Mucosa of descending colon (tissue), 3 donors: Measurements from ENCODE around the gene FBN2. TPM values are rescaled to one million over a fixed set of nuclear protein-coding genes. Genes with fewer than 3 reads are reported as not detected.

Experiments
- ATAC-seq: fragments of 200-7000 bp; cut with Tn5 transposase; one replicate; pipeline ENCODE4 v1.9.1; 2020; ENCODE audit warnings: mild to moderate bottlenecking, moderate library complexity
- DNase-seq, 3 donors: peaks; one replicate each; pipeline ENCODE4 v3.0.0-alpha.2; 2020
- H3K36me3 ChIP-seq: fragments of 200-600 bp; one replicate; pipeline ENCODE4 v1.8.0; 2021; ENCODE audit warnings: low read depth, mild to moderate bottlenecking
- H3K4me1 ChIP-seq: fragments of 200-600 bp; one replicate; pipeline ENCODE4 v1.8.0; 2021; ENCODE audit warnings: low read depth, mild to moderate bottlenecking
- H3K4me3 ChIP-seq: fragments of 200-600 bp; one replicate; pipeline ENCODE4 v1.8.0; 2021; ENCODE audit warnings: mild to moderate bottlenecking
- H3K9me3 ChIP-seq: fragments of 200-600 bp; one replicate; pipeline ENCODE4 v1.8.0; 2021; ENCODE audit warnings: mild to moderate bottlenecking
- CTCF ChIP-seq: fragments of 200-600 bp; IDR thresholded peaks from one replicate; pipeline ENCODE4 v1.8.0; 2022; ENCODE audit warnings: antibody characterized with exemption, mild to moderate bottlenecking
- intact Hi-C, 2 donors: fragments of 100-400 bp; cut with DNase I in 1 of 2; cut with micrococcal nuclease in 1 of 2; formaldehyde crosslinking; loops; one replicate each; pipeline versions ENCODE4 v1.11.0 to v1.11.1; 2022; cut with DNase I, micrococcal nuclease
- total RNA-seq, 3 donors: library from RNA; stranded (reverse); fragmentation: NEBNext Ultra II Directional in 2 of 3; extraction: Animal tissue kit (Norgen Biotek cat#: 25700) in 2 of 3; gene quantifications; one replicate each; pipeline versions ENCODE4 v1.2.1 to v1.2.4, GENCODE V29; 2021 to 2023
- donor health status: DM: no; HTN: no; CAD: no; lungs with moderate emphysema.
- donor health status: DM: no; HTN: no; CAD: no.
- donor health status: DM: no; HTN: yes; CAD: no.

FBN2 gene
- total RNA-seq, 3 donors from 2014 or later, result 1.0 to 5.8 (median 1.6) TPM

GRCh38 chr5:128252756-128253155 is 285.3 kb downstream of the FBN2 start:
- DNase-seq (no peak), ATAC-seq (no peak)
- intact Hi-C loops, result no loop called here
- Histone ChIP-seq H3K36me3 (no peaks in the 10 kb centered on the region), H3K4me1 (no peaks in the 10 kb centered on the region), H3K4me3 (no peak overlapping the region), H3K9me3 (no peaks in the 10 kb centered on the region)
- TF ChIP-seq CTCF, result no peak

- no peak overlapping the region for H3K4me3 ChIP-seq
- H3K4me1 ChIP-seq, result no peaks in the 10 kb centered on the region
- ATAC-seq, result no peak
- TF ChIP-seq CTCF, result no peak
- no peaks in the 10 kb centered on the region for H3K9me3 ChIP-seq
- DNase-seq, result no peak
- intact Hi-C loops, result no loop called here
- no peaks in the 10 kb centered on the region for H3K36me3 ChIP-seq
These were observed 285.8 kb downstream of the FBN2 start for GRCh38 chr5:128252196-128252595.

- TF ChIP-seq CTCF, result no peak
- Histone ChIP-seq H3K9me3 (no peaks in the 10 kb centered on the region), H3K4me1 (no peaks in the 10 kb centered on the region), H3K36me3 (no peaks in the 10 kb centered on the region), H3K4me3 (no peak overlapping the region)
- DNase-seq, result no peak
- no peak for ATAC-seq
- intact Hi-C loops, result no loop called here
These were observed 292.1 kb downstream of the FBN2 start for GRCh38 chr5:128245974-128246373.

- DNase-seq, result no peak
- H3K36me3 ChIP-seq, result no peaks in the 10 kb centered on the region
- H3K4me1 ChIP-seq, result no peaks in the 10 kb centered on the region
- H3K9me3 ChIP-seq, result no peaks in the 10 kb centered on the region
- no peak overlapping the region for H3K4me3 ChIP-seq
- intact Hi-C loops, result no loop called here
- ATAC-seq, result no peak
- no peak for TF ChIP-seq CTCF
These were observed 294.0 kb downstream of the FBN2 start for GRCh38 chr5:128243958-128244582.

- Histone ChIP-seq H3K4me3 (no peak overlapping the region), H3K36me3 (no peaks in the 10 kb centered on the region), H3K4me1 (no peaks in the 10 kb centered on the region), H3K9me3 (no peaks in the 10 kb centered on the region)
- no peak for TF ChIP-seq CTCF
- ATAC-seq (no peak), DNase-seq (no peak)
- intact Hi-C loops, result no loop called here
These were observed 296.9 kb downstream of the FBN2 start for GRCh38 chr5:128241051-128241695.
